ENCODE results near the gene CLEC3B. TPM values are rescaled to one million over a fixed set of nuclear protein-coding genes. Genes with fewer than 3 reads are reported as not detected.

CLEC3B gene
- total and polyA plus RNA-seq, 2 of the 8 experiments (the other 6 are each of a cell fraction or from before 2014, with no cell fraction given), result 0.32 TPM; not detected in 1

DNA sequence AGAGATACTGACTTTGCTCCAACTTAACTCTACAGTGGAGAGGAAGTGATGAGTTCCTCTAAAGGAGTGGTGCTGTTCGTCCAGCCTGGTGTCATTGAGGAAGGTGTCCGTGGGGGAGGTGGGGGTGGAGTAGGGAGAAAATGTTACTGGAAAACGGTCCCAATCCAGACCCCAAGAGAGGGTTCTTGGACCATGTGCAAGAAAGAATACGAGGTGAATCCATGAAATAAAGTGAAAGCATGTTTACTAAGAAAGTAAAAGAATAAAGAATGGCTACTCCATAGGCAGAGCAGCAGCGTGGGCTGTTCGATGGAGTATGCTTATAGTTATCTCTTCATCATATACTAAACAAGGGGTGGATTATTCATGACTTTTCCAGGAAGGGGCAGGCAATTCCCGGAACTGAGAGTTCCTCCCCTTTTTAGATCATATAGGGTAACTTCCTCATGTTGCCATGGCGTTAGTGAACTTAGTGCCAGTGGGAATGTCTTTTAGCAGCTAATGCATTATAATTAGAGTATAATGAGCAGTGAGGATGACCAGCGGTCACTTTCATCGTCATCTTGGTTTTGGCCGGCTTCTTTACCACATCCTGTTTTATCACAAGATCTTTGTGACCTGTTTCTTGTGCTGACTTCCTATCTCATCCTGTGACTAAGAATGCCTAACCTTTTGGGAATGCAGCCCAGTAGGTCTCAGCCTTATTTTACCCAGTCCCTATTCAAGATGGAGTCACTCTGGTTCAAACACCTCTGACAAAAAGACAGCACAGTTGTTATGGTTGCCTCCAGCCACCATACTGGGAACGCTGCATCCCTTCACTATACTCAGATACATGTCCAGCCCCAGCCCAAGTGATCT, 38.6 kb downstream of the CLEC3B start (continued):
- TF ChIP-seq CHD7 (IDR thresholded peaks at IDR 0.05; ENCODE audit: insufficient replicate concordance, low read length), result no peak
- TF ChIP-seq CTCF (IDR thresholded peaks at IDR 0.05; ENCODE audit: control extremely low read depth in 1 of 3, insufficient read depth in 1 of 3, low read depth in 1 of 3, low read length in 3 of 3), result no peak
